Measurements from ENCODE around the gene CETN2.
"Not testable (repeated sequence)": the region's sequence is repeated elsewhere in the genome, so short reads cannot be mapped to it uniquely, and the experiment has no call there.

The CETN2 gene

GRCh38 chrX:152830312-152831305, at the start of gene CETN2, which contains the start of gene NSDHL:
Gene CETN2, minus strand, starts transcription at chrX:152830757. Its CDS starts 47 bp downstream, at chrX:152830710.
Gene NSDHL, plus strand, starts transcription at chrX:152831063. Its CDS starts 15,262 bp downstream, at chrX:152846325.
- FAIRE-seq: peak; percentile 21

GRCh38 chrX:152878976-152879755, 48.6 kb upstream of the CETN2 start:
- FAIRE-seq: no peak

GRCh38 chrX:152876931-152877840, 46.6 kb upstream of the CETN2 start:
- FAIRE-seq: no peak

GRCh38 chrX:152873361-152873760, 42.8 kb upstream of the CETN2 start:
- FAIRE-seq: no peak

- FAIRE-seq: no peak
Measured at GRCh38 chrX:152872522-152872921, 42.0 kb upstream of the CETN2 start.

DNA sequence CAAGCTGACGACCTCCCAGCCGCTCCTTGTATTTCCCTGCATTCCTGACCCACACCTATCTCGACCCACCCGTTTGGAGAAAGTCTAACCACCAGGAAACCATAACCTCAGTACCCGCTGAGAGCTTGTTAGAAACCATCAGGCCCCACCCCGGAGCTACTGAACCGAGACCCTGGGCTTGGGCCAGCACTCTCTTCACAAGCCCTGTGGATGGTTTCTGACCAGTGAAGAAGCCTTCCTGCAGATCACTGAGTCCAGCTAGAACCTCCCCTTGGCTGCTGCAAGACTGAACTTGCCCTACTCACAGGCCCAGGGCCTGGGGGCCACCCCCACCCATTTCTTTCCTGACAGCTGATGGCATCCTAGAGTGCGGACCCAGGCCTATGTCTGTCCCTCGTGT, 40.7 kb upstream of the CETN2 start:
- FAIRE-seq: no peak

GRCh38 chrX:152869972-152870371, 39.4 kb upstream of the CETN2 start:
- FAIRE-seq: no peak

DNA sequence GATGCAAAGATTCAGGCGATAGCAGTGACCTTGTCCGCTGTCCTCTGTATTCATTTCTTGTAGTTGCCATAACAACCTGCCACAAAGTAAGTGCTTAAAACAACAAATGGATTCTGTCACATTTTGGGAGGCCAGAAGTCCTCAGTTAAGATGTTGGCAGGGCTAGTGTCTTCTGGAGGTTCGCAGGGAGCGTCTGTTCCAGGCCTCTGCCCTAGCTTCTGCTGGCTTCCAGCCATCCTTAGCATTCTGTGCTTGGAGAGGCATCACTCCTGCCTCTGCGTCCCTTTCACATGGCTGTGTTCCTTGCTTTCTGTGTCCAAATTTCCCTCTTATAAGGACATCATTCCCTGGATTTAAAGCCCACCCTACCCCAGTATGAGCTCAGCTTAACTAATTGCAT, 35.8 kb upstream of the CETN2 start:
- no peak for FAIRE-seq

- no peak for FAIRE-seq
Measured at GRCh38 chrX:152865232-152865920, 34.8 kb upstream of the CETN2 start.

- FAIRE-seq: no peak
Measured at GRCh38 chrX:152861826-152862225, 31.3 kb upstream of the CETN2 start.

DNA sequence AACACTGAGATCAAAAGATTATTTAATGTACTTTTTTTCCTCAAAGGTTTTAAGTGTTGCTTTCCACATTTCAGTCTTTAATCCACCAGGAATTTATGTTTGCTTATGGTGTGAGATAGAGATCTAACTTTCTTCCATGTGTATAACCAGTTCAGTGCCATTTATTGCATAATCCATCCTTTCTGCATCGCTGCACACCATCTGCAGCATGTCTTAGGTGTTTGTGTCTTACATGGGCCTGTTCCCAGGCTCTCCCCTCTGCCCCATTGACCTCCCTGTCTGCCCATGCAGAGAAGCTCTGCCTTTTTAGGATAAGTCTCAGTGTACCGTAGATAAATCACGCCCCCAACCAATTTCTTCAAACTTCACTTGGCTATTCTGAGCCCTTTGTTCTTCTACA, 30.6 kb upstream of the CETN2 start:
- FAIRE-seq: no peak

DNA sequence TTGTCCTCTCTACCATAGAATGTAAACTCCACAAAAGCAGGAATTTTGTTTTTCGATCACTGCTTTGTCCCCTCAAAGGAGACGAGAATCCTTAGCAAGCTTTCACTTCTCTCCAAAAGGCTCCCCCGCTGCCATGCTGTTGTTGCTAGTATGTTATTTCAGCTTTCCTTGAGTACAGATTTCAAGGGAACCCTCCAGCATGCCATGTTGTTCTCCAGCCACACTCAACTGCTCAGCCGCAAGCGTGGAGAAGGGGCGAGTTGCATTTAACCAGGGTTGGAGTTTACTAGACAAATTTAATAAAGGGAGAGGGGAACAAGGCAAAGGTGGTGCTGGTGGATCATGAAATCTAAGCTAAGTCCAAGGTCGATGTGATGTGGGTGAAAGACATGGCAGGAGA, 23.4 kb upstream of the CETN2 start:
- no peak for FAIRE-seq

DNA sequence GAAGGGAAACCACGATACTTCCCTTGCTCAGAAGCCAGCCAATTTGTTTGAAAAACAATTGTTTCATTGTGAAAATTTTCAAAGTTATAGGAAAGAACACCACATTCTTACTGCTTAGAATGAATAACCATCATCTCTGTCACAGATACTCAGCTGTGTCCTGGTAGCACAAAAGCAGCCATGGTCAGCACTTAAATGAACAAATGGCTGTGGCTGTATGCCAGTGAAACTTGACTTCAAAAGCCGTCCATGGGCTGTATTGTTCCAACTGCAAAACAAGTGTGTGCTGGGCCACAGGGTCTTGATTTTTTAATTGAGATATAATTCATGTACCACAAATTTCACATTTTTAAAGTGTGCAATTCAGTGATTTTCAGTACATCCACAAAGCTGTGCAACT, 19.9 kb upstream of the CETN2 start:
- FAIRE-seq: no peak

- FAIRE-seq: no peak
Measured at GRCh38 chrX:152847281-152847680, 16.7 kb upstream of the CETN2 start.

DNA sequence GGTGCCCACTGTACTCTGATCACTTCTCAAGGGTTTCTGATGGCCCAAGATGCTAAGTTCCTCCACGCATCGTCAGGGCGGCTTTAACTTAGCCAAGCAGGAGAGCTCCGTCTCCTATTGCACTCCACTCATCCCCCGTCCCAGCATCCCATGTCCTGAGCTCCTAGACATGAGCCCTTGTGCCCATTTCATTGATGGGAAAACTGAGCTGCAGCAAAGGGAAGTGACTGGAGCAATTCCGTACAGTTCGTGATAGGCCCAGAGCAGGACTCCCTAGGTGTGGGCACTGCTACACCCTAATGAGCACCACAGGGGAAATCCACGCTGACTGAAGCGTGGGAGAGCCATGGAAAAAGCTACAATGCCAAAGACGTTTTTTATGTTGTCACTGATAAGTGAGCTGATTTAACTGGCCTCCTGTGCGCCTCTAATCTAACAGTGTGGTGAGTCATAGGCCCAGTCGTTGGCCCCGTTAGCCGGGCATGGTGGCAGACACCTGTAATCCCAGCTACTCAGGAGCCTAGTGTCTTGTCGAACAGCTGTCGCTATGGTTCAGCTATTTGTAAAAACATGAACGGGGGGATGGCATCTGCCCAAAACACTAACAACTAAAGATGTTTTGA, 15.2 kb upstream of the CETN2 start:
- no peak for FAIRE-seq

DNA sequence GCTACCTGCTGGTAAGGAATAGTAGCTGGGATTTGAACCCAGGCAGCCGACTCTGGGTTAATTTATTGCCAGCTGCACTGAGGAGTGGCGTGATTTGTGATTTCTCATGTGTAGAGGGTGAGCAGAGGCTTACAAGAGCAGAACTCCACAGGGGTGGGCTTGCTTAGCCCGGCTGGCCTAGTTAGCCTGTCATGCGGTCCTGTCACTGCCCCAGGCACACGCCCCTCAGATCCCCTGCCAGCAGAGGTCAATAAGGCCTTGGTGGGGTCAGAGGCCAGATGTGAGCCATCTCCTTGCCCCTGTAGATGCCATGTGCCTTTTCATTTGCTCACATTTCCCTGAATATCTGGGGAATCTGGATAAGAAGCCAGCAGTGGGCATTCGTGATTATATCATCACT, 13.7 kb upstream of the CETN2 start:
- no peak for FAIRE-seq

DNA sequence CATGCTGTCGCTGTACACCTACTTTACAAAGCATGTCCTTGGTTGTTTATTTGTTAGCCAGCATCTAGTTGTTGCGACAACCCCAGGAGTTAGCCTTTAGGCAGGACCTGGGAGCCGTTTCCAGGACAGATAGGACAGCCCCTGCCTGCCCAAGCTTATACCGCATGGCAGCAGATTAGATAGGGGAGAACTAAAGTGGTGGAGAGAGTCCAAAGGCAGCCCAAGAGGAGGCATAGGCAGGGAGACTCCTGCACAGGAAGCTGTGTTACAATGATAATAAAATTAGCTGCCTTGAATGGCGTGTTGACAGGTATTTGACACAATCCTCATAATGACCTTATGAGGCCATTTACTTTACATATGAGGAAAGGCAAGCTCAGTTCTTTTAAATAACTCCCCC, 13.3 kb upstream of the CETN2 start:
- no peak for FAIRE-seq

DNA sequence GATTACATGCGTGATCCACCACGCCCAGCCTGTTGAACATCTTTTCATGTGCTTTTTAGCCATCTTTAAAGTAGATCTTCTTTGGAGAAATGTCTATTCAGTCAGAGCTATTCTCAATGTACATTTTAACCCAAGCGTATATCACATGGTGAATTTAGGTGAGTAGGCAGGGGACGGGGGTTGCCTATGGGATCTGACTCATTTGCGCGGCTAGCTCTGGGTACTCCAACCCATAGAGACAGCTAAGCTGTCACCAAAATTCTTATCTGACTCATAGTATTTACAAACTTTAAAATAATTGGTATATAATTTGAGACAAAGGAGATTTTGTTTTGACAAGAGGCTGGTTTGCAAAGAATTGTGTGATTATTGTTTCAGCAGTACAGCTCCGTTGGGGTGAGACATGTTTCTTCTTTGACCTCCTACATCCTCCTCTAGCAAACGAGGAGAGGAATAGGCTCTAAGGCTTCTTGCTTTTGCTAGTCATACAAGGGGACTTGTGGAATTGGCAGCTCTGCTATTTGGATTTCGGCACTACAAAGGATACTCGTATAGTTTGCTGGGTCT, 12.3 kb upstream of the CETN2 start:
- no peak for FAIRE-seq

GRCh38 chrX:152835470-152835869, 4.9 kb upstream of the CETN2 start:
- FAIRE-seq: not testable (repeated sequence)

DNA sequence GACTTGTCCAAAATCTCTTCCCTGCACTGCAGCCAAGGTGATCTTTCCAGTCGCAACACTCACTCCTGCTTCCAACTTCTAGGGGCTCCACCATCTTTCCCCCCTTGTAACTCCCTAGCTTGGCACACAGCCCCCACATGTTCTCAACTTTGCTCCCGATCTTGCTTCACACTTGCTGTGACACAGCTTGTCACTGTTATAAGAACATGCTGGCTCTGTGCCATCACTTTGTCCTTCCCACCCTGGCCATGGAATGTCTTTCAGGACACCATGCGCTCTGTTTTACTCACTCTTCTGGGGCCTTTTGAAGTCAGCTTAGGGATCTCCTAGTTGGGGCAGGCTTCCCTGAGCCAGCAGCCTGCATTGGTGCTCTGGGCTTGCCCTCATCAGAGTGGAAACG, 2.8 kb upstream of the CETN2 start:
- FAIRE-seq: no peak

DNA sequence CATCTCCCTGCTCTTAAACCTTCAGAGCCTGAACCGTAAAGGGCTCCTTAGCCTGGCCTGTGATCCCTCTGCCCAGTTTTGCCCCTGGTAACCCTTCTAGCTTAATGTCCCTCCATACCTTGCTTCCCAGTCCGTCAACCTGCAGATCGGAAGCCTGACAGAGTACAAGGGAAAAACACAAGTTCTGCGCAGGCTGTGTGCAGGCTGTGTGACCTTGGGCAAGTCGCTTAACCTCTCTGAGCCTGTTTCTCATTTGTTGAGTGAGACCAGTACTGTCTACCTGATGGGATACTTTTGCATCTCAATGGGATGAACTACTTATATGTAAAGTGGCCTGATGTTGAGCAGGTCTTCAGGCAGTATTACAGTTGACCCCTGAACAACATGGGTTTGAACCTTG, 2.0 kb upstream of the CETN2 start:
- FAIRE-seq: no peak

Data from islet of Langerhans (tissue), 1 donor.